HG02678 (cell line): ENCODE results near the gene DNLZ.
"Not testable (repeated sequence)": the region's sequence is repeated elsewhere in the genome, so short reads cannot be mapped to it uniquely, and the experiment has no call there.

ENCODE experiments used
- ATAC-seq: cut with Tn5 transposase; IDR thresholded peaks from one replicate; pipeline ENCODE4 v1.9.1; 2021; ENCODE audit warnings: mild to moderate bottlenecking, moderate library complexity; ENCODE audit not compliant: unreplicated experiment

DNLZ gene

DNA sequence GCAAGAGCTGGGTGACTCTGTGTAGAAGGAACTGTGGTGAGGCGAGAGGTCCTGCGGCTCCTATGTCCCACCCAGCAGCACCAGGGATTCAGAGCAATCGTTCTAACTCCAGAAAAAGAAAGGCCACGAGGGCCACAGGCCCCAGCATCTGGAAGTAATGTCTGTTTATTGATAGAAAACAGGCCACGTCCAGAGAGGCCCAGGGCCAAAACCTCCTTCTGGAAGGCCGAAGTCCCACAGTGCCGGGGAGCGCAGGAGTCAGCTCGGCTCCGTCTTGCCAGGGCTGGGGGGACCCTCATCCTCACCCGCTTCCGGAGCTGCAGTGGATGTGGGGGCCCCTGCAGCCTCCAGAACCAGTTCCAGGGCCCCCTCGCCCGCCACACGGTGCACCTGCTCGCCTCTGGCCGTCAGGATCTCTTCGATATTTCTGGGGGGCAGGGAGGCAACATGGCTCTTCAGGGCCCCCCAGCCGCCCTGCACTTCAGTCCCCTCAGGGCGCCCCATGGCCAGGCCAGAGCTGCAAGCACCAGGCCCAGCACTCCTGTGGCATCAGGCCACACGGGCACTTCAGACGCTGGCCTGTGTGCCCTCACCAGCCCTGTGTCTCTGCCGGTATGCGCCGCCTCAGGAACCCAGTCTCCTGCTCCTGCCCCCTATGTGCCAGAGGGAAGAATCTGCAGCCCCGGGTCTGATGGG, 1.6 kb downstream of the DNLZ start:
- ATAC-seq, result no peak

DNA sequence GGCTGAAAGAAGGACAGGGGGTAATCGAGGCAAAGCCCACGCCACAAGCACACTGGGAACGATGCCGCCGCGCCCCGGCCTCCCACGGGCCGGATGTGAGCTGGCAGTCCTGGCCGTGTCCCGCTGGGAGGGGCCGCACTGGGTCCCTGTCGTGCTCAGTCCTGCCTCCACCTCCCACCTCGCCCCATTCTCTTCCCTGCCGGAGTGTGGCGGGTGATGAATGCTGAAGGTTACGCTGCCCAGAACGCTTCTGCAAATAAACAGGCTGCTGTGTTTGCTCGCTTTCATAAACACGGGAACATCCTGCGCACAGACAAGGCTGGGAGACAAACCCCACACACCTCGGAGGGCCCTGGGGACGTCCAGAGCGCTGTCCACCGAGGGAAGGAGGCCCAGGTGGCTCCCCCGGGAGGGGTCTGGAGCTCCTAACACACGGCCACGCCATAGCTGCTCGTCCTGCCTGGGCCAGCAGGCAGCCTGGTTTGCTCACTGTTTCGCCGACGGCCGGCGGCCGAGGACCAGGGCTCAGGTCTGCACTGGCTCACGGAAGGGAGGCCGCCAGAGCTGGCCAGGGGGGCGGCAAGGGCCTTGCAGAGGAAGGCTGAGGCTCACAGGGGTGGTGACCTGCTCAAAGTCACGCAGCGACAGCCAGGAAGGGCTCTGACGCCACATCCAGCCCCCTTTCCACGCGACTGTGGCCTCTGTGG, 2.3 kb downstream of the DNLZ start:
- ATAC-seq, result no peak

DNA sequence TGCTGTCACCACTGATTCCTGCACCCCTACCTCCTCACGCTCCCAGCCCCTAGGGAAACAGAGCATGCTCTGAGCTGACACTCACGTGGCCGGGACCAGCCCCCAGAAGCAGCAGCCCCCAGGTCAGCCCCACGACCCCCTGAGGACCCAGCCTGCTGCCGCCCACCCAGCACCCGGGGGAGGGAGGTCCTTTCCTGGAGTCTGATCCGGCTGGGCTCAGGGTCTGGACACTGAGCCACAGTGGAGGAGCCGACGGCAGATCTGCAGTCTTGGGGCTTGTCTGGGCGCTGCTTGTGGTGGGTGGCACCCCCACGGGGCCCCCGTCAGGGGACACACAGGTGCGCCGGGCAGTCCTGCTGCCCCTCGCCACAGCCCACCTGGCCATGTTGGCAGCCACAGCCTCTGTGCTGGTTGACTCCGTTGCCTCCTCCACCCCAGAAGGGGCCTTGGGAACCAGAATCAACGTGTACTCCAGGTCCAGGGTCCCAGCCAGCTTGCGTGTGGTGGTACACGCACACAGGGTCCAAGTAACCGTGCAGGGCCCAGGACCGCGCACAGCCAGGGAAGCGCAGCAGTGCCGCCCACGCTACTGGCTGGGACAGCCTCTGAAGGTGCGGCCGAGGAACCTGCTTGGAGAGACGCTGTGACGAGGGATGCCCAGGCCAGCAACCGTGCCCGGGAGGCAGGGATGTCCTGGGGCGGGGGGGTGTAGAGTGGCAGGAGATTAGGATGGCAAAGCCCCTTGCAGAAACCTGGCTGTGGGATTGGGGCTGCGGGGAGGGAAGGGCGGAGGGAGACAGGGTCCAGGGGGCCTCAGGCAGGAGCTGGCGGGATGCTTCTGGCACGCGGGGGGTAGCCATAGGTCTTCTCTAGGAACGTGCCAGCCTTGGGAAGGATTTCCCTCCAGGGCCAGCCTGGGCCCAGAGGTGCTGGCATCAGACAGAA, 3.5 kb downstream of the DNLZ start:
- no peak for ATAC-seq

DNA sequence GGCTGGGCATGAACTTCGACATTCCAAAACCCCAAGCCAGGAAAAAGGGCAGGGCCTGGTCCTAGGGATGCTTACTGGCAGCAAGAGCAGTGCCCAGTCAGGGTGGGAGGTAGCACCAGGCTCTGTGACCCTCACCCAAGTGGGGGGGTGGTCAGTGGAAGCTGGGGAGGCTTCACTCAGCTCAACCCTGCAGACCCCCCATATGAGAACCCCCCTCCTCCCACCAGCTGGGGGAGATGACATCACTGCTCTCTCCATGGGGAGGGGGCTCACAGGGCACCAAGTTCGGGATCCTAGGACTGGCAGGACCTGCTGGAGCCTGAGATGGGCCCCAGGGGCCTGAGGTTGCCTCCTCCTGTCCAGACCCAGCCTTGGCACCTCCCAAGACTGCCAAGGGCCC, 4.7 kb downstream of the DNLZ start:
- no peak for ATAC-seq

DNA sequence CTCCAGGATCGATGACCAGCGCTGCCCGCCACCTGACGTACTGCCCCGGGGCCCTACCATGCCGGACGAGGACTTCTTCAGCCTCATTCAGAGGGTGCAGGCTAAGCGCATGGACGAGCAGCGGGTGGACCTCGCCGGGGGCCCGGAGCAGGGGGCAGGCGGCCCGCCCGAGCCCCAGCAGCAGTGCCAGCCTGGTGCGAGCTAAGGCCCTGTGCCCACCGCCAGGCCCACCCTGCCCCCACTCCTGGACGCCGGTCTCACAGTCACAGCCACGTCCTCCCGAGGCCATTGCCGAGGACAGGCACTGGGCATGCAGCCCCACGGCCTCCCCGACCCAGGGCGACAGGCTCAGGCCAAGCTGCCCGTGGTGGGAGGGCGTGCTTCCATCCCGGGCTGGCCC, 5.5 kb downstream of the DNLZ start:
- ATAC-seq, result no peak

DNA sequence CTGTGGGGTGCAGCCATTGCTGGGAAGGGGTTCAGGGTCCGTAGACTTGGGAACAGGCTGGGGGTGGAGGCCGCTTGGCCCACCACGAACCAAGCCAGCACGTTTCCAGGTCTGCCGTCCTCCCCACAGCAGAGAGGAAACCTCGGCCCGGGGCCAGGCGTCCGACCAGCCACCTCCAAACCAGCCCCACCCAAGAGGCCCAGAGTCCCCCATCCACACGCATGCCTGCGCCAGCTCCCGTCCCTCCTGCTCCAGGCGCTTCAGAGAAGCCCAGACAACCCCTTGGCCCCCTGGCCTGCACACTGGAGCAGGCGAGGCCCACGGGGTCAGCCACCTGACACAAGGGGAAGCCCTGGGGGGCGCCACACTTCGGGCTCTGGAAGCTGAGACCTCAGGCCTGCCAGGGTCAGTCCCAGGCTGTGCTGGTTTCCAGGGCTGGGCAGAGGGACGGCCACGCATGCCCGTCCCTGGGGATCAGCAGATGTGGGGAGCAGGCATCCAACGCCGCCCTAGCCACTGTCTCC, 6.3 kb downstream of the DNLZ start:
- no peak for ATAC-seq

DNA sequence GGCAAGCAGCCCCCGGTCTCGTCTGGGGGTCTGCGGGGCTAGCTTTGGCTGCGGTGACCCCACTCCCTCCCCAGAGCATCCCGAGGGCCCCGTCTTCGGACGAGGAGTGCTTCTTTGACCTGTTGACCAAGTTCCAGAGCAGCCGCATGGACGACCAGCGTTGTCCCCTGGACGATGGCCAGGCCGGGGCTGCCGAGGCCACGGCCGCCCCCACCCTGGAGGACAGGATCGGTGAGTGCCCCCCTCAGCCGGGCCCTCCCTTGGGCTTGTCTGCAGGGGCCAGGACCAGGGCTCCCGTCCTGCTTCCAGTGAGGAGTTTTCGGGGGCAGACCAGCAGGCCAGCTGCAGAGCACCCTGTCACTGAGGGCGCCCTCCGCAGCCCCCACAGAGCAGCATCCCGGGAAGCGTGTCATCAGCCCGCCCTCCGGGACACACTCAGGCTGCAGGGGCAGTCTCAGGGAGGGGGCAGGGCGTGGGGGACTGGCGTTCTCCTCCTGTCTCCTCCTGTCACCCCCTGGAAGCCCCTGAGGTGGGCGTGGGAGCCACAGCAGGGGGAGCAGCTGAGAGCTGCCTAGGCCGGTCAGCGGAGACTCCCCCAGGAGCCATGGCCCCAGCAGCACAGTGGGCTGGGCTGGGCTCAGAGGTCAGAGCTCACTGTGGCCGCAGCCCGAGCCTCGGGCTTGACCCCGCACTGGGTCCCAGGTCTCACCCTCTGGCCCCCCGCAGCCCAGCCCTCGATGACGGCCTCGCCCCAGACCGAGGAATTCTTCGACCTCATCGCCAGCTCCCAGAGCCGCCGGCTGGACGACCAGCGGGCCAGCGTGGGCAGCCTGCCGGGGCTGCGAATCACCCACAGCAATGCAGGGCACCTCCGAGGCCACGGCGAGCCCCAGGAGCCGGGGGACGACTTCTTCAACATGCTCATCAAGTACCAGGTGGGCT, 7.7 kb downstream of the DNLZ start:
- no peak for ATAC-seq

DNA sequence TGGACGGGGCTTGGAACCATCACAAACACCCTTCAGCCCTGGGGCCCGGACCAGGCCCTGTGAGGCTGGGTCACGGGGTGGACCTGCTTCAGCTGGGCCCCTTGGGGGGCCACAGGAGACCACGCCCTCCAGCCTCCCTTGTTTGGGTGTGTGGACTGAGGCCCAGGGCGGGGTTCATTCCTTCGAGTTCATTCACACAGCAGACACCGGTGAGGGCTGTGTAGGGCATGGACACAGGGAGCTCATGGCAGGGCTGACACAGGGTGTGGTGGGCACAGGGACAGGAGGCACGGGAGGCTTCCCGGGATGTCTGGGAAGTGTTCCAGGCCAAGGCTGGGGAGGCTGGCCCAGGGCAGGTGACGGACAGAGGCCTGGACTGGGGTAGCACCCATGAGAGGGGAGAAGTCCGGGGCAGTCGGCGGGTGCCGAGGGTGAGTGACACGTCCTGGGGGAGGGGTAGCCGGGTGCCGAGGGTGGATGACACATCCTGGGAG, 8.9 kb downstream of the DNLZ start:
- no peak for ATAC-seq

DNA sequence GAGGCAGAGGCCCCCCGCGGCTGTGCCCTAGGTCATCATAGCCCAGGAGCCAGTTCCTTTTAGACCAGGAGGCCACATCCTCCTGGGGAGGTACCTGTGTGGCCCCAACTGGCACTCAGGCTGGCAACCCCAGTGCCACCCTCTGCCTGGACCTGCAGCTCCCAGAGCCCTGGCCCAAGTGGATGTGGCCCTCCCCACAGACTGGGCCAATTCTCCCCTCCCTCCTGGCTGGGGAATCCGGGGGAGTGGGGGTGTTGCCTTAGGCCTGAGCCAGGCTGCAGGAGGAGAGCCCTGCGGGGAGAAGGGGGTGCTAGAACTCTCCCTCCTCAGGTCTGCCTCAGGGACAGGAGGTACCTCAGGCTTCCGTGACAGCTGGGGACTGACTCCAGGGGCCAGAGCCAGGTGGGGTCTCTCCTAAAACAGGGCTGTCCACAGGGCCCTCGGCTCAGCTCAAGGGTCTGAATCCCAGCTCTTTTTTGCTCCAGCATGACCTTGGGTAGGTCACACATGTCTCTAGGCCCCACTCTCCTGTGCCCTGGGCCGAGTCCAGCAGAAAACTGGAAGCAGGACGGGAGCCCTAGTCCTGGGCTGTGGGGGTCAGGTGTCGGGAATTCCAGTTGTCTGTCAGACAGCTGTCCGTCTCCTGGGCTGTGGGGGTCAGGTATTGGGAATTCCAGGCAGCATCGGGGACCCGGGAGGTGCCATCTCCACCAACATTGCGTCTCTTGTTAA, 9.6 kb downstream of the DNLZ start:
- no peak for ATAC-seq

DNA sequence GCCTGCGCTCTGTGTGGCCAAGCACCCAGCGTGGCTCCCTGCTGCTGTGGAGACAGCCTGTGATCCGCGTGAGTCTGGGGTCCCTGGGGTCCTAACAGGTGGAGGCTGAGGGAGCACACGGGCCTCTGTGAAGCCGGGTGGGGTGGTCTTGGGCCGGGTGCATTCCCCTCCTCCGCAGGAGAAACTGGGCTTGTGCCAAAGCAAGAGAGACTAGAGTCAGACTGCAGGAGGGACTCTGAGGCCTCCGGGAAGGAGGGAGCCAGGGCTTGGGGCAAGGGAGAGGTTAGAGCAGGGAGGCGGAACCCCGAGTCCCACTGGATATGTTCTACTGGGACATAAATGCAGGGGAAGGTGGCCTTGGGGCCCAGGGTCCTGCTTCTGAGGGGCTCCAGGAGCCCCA, 10.5 kb downstream of the DNLZ start:
- ATAC-seq, result no peak

DNA sequence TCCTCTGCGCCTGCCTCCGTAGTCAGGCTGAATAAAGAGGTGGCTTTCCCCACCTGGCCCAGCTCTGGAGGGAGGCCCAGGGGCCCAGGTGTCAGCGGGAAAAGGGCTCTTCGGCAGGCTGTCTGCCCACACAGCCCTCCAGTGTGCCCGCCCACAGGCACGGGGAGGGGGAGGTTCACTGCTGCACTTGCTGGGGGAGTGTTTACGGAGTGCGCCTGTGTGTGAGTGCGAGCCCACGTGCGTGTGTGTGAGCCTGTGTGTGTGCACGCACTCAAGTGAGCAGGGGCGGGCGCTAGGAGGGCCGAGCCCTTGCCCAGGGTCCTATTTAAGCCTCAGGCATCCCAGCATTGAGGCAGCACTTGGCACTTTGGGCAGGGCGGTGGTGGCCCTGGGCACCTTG, 10.9 kb downstream of the DNLZ start:
- no peak for ATAC-seq

DNA sequence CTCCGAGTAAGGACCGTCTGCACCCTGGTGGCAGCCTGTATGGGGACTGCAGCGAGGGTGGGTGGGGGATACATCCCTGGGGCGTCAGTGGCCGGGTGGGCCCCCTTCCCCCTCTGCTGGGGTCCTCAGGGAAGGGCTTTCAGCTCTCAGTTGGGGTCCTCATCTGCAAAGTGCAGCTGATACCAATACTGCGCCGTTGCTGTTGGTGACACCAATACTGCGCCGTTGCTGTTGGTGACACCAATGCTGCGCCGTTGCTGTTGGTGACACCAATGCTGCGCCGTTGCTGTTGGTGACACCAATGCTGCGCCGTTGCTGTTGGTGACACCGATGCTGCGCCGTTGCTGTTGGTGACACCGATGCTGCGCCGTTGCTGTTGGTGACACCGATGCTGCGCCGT, 11.7 kb downstream of the DNLZ start:
- ATAC-seq, result not testable (repeated sequence)

DNA sequence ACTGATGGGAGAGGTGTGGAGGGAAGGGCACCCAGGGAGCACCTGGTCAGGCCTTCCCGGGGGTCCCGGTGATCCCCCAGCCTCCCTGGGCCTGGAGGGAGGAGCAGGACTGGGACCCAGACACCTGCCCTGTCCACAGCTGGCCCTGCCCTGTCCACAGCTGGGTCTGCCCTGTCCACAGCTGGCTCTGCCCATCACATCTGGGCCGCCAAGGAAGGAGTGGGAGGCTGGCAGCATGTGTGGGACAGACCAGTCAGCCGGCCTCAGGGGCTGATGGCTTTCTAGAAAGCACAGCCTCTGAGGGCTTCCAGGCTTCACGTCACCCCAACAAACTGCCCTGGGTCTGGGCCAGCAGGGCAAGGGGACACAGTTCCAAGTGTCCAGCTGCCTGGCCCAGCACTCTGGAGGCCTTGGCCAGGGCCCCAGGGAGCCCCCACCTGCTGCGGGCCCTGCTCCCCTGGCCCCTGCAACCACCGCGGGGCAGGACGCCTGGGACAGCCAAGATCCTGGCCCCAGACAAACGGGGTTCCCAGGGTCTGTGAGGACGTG, 12.2 kb downstream of the DNLZ start:
- no peak for ATAC-seq

DNA sequence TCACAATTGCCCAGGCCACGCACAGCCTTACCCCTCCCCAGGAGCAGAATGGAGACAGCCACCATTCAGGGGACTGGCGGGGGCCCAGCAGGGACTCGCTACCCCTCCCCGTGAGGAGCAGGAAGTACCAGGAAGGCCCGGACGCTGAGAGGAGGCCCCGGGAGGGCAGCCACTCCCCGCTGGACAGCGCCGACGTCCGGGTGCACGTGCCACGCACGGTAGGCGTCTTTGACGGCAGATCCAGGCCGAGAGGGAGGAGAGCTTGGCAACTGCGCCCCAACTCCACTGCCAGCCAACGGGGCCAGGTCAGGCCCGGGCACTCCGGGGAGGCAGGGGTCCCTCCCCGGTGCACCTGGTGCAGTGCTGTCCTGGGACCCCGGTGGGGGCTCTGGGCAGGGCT, 14.0 kb downstream of the DNLZ start:
- ATAC-seq, result no peak

DNA sequence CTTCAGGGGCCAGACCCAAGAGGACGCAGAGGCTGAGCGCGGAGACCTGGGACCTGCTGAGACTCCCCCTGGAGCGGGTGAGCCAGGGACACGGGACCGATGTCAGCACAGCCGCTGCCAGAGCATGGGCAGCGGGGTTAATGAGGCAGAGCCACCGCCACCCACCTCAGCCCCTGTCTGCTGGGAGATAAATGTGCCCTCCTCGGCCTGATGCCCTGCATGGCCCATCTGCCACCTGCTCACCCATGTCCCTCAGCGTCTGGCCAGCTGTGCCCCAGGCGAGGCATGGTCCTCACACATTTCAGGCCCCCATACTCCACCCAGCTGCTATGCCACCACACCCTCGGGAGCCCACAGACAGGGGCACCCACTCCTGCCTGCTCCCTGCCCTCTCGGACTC, 14.9 kb downstream of the DNLZ start:
- ATAC-seq, result no peak

DNA sequence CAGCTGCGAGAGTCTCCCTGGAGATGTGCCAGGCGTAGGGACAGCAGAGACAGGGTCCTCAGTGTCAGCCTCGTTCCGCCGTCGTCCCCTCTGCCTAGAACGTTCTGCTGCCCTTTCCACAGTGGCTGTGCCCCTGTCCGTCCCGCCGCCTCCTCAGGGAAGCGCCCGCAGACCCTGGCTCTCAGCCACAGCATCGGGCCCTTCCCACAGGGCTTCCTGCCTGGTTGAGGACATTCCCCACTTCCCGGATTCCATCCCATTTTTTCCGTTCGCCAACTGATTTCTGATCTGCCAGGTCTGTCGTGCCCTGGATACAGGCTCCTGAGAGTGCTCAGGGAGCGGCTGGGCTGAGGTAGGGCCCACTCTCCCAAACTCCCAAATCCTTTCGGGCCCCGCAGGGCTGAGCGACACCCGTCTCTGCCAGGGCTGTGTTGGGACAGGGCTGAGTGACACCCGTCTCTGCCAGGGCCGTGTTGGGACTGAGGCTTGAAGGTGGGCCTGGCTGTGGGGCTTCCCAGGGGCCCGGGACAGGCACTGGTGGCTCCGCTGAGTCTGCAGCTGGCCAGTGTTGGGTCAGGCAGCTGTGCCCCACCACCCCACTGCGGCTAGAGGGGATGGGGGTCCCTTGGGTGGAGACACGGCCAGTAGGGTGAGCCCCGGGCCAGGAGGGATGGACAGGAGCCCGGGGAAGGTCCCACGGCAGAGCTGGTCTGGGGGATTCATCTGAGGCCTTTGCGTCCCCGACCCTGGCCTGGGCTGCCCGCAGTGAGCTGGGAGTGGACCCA, 15.9 kb downstream of the DNLZ start:
- no peak for ATAC-seq

DNA sequence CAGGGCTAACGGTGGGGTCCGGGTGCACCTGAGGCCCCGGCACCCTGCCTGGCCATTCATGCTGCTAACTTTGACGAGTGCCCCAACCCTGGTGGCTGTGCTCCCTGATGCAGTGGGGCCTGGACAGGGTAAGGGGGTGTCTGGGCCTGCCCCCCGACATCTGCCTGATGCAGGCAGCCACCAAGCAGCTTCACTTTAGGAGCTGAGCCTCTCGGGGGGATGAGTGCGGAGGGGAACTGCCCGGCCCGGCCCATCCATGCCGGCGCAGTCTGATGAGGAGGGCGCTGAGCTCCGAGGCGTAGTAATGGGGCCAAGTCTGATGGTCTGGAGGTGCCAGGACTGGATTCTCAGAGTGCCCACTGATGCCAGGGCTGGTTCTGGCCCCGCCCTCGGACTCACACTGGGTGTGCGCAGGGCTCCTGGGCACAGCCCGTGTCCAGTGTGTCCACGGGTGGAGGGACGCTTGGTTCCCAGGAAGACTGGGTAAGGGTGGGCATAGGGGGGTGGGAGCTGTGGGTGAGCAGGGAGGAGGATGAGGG, 16.5 kb downstream of the DNLZ start:
- no peak for ATAC-seq

DNA sequence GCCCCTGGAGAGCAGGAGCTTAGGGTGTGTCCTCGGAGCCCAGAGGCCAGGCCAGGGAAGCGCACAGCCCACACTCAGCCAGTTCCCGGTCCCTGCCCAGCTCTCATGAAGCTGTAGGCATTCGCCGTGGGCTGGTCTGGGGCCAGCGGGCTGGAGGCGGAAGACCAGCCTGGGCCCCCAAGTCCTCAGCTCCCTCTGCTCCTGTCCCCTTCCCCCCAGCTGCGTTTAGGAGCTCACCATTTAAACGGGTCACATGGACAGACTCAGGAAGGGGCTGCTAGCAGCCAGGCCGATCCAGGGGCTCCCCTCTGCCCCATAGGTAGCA, 17.4 kb downstream of the DNLZ start:
- ATAC-seq, result no peak
